Neural cell (in vitro differentiated cells): ENCODE results near the gene SLC41A2.

Source experiments
- CTCF ChIP-seq: fragments of 450-650 bp; IDR thresholded peaks from 2 replicates; pipeline ENCODE4 v1.5.1; 2014; ENCODE audit warnings: antibody characterized with exemption, mild to moderate bottlenecking, moderate library complexity; ENCODE audit not compliant: poor library complexity, severe bottlenecking
- REST ChIP-seq: IDR thresholded peaks from 2 replicates; pipeline ENCODE4 v1.6.1; 2012; ENCODE audit warnings: borderline replicate concordance

GRCh38 chr12:104909761-104910160, 48.3 kb downstream of the SLC41A2 start:
- TF ChIP-seq REST = no peak
- TF ChIP-seq CTCF = no peak
